Trophoblast cell (in vitro differentiated cells and primary cell): ENCODE measurements around the gene SLC22A23.

ENCODE experiments used
- DNase-seq, 2 donors: peaks; one replicate each; pipeline ENCODE4 v3.0.0-alpha.2; 2016
- H2AFZ ChIP-seq: 2 replicates; pipeline ENCODE4 v1.6.1; 2013; ENCODE audit warnings: low read length, moderate library complexity, mild to moderate bottlenecking; ENCODE audit not compliant: insufficient read depth, poor library complexity
- H2AK5ac ChIP-seq: 2 replicates; pipeline ENCODE4 v1.6.1; 2013; ENCODE audit warnings: mild to moderate bottlenecking, low read length
- H2BK120ac ChIP-seq: 2 replicates; pipeline ENCODE4 v1.6.1; 2013; ENCODE audit warnings: low read length, mild to moderate bottlenecking, moderate library complexity; ENCODE audit not compliant: insufficient read depth, poor library complexity
- H2BK12ac ChIP-seq: 2 replicates; pipeline ENCODE4 v1.6.1; 2013; ENCODE audit warnings: mild to moderate bottlenecking, low read length, moderate library complexity
- H2BK5ac ChIP-seq: 2 replicates; pipeline ENCODE4 v1.6.1; 2013; ENCODE audit warnings: low read length, low read depth, moderate library complexity, mild to moderate bottlenecking; ENCODE audit not compliant: poor library complexity
- H3K14ac ChIP-seq: 2 replicates; pipeline ENCODE4 v1.6.1; 2013; ENCODE audit warnings: mild to moderate bottlenecking, low read length
- H3K18ac ChIP-seq: 2 replicates; pipeline ENCODE4 v1.6.1; 2013; ENCODE audit warnings: mild to moderate bottlenecking, low read length
- H3K23ac ChIP-seq: 2 replicates; pipeline ENCODE4 v1.6.1; 2013; ENCODE audit warnings: low read length
- H3K27ac ChIP-seq: 2 replicates; pipeline ENCODE4 v1.5.1; 2013; ENCODE audit warnings: low read depth, mild to moderate bottlenecking, inconsistent platforms, low read length, moderate library complexity
- H3K27me3 ChIP-seq: 2 replicates; pipeline ENCODE4 v1.6.1; 2013; ENCODE audit warnings: inconsistent platforms, mild to moderate bottlenecking, low read length, moderate library complexity; ENCODE audit not compliant: insufficient read depth
- H3K36me3 ChIP-seq, 2 experiments: 1 replicate in 1 of 2; 2 replicates in 1 of 2; pipeline ENCODE4 v1.6.1; 2013; ENCODE audit warnings: low read length in 2 of 2, mild to moderate bottlenecking in 2 of 2, moderate library complexity in 1 of 2; ENCODE audit not compliant: insufficient read depth in 2 of 2, control insufficient read depth in 1 of 2
- H3K4ac ChIP-seq: 2 replicates; pipeline ENCODE4 v1.6.1; 2013; ENCODE audit warnings: low read depth, mild to moderate bottlenecking, low read length, moderate library complexity
- H3K4me1 ChIP-seq, 2 experiments: 1 replicate in 1 of 2; 2 replicates in 1 of 2; pipeline ENCODE4 v1.6.1; 2013; ENCODE audit warnings: low read length in 2 of 2, mild to moderate bottlenecking in 2 of 2, moderate library complexity in 1 of 2; ENCODE audit not compliant: insufficient read depth in 2 of 2, control insufficient read depth in 1 of 2
- H3K4me2 ChIP-seq: 2 replicates; pipeline ENCODE4 v1.6.1; 2013; ENCODE audit warnings: inconsistent platforms, mild to moderate bottlenecking, low read length, moderate library complexity
- H3K4me3 ChIP-seq: 2 replicates; pipeline ENCODE4 v1.5.1; 2013; ENCODE audit warnings: mild to moderate bottlenecking, low read depth, low read length, inconsistent platforms
- H3K79me1 ChIP-seq: one replicate; pipeline ENCODE4 v1.6.1; 2013; ENCODE audit warnings: low read length
- H3K79me2 ChIP-seq: 2 replicates; pipeline ENCODE4 v1.6.1; 2013; ENCODE audit warnings: low read length, mild to moderate bottlenecking; ENCODE audit not compliant: control insufficient read depth, insufficient read depth, poor library complexity
- H3K9ac ChIP-seq: 2 replicates; pipeline ENCODE4 v1.6.1; 2013; ENCODE audit warnings: mild to moderate bottlenecking, low read length
- H3K9me3 ChIP-seq: 2 replicates; pipeline ENCODE4 v1.6.1; 2013; ENCODE audit warnings: low read depth, mild to moderate bottlenecking, control low read depth, inconsistent platforms, low read length; ENCODE audit not compliant: insufficient read depth
- H4K12ac ChIP-seq: 2 replicates; pipeline ENCODE4 v1.6.1; 2013; ENCODE audit warnings: low read depth, mild to moderate bottlenecking, low read length, moderate library complexity
- H4K8ac ChIP-seq: 2 replicates; pipeline ENCODE4 v1.6.1; 2013; ENCODE audit warnings: low read depth, mild to moderate bottlenecking, low read length, moderate library complexity
- H4K91ac ChIP-seq: one replicate; pipeline ENCODE4 v1.6.1; 2013; ENCODE audit warnings: low read depth, mild to moderate bottlenecking, low read length, moderate library complexity
- WGBS: extraction: QIAGEN DNeasy Blood & Tissue Kit; methylation state at CpG from one replicate; pipeline ENCODE4 v1.1.7; 2013; ENCODE audit warnings: missing lambda C conversion rate; ENCODE audit not compliant: insufficient read length, insufficient coverage; ENCODE audit errors: extremely low coverage; 5-methylcytosine and 5-hydroxymethylcytosine counted together

SLC22A23 gene

GRCh38 chr6:3282476-3283236, 174.2 kb downstream of the SLC22A23 start:
- Histone ChIP-seq H3K79me1 (no peaks in the 10 kb centered on the region), H3K9me3 (peaks cover 4% of the 10 kb centered on the region), H3K4me2 (no peak overlapping the region), H4K91ac (no peak overlapping the region), H3K9ac (no peak overlapping the region), H4K12ac (no peak overlapping the region), H3K23ac (no peak overlapping the region), H3K4me1 (no peaks in the 10 kb centered on the region), H2AK5ac (no peak overlapping the region), H3K79me2 (no peaks in the 10 kb centered on the region), H3K36me3 (peaks cover 47 to 58% of the 10 kb centered on the region in 2 experiments), H2BK120ac (no peak overlapping the region), H3K27ac (no peak overlapping the region), H2BK5ac (no peak overlapping the region), H3K27me3 (no peaks in the 10 kb centered on the region), H4K8ac (no peak overlapping the region), H3K18ac (no peak overlapping the region), H2BK12ac (no peak overlapping the region), H3K4me3 (no peak overlapping the region), H3K4ac (no peak overlapping the region), H2AFZ (no peak overlapping the region), H3K14ac (no peak overlapping the region)
- WGBS, result no CpG with 5 or more reads among the region's 20 CpGs
- DNase-seq, result no peak

- no peak overlapping the region for H3K4me3 ChIP-seq
- H3K36me3 ChIP-seq, result peaks cover 49 to 60% of the 10 kb centered on the region in 2 experiments
- H3K27ac ChIP-seq, result no peak overlapping the region
- H2BK12ac ChIP-seq, result no peak overlapping the region
- no peak overlapping the region for H4K8ac ChIP-seq
- no peak overlapping the region for H2AK5ac ChIP-seq
- H3K79me1 ChIP-seq, result no peaks in the 10 kb centered on the region
- H4K91ac ChIP-seq, result no peak overlapping the region
- no peak overlapping the region for H3K23ac ChIP-seq
- DNase-seq, result no peak
- no peak overlapping the region for H3K18ac ChIP-seq
- H4K12ac ChIP-seq, result no peak overlapping the region
- no peak overlapping the region for H3K14ac ChIP-seq
- no peaks in the 10 kb centered on the region for H3K4me1 ChIP-seq
- H3K27me3 ChIP-seq, result no peaks in the 10 kb centered on the region
- H2AFZ ChIP-seq, result no peak overlapping the region
- H3K9ac ChIP-seq, result no peak overlapping the region
- no peak overlapping the region for H2BK5ac ChIP-seq
- WGBS, result no CpG with 5 or more reads among the region's 13 CpGs
- H3K79me2 ChIP-seq, result no peaks in the 10 kb centered on the region
- peaks cover 3% of the 10 kb centered on the region for H3K9me3 ChIP-seq
- no peak overlapping the region for H3K4me2 ChIP-seq
- no peak overlapping the region for H2BK120ac ChIP-seq
- H3K4ac ChIP-seq, result no peak overlapping the region
These were observed 175.0 kb downstream of the SLC22A23 start for GRCh38 chr6:3281631-3282475.

- H3K23ac ChIP-seq, result no peak overlapping the region
- WGBS, result no CpG with 5 or more reads among the region's 14 CpGs
These were observed 175.9 kb downstream of the SLC22A23 start for GRCh38 chr6:3280866-3281465.

GRCh38 chr6:3280091-3280490, 176.8 kb downstream of the SLC22A23 start:
- H2BK120ac ChIP-seq, result no peak overlapping the region
- H4K12ac ChIP-seq, result no peak overlapping the region
- no peak overlapping the region for H3K18ac ChIP-seq
- no peak overlapping the region for H3K23ac ChIP-seq
- H3K27me3 ChIP-seq, result no peaks in the 10 kb centered on the region
- H3K36me3 ChIP-seq, result peaks cover 44 to 59% of the 10 kb centered on the region in 2 experiments
- no peaks in the 10 kb centered on the region for H3K4me1 ChIP-seq
- no CpG with 5 or more reads among the region's 14 CpGs for WGBS
- no peak overlapping the region for H2BK5ac ChIP-seq
- no peak overlapping the region for H3K4me3 ChIP-seq
- no peak overlapping the region for H3K4me2 ChIP-seq
- no peak for DNase-seq
- no peak overlapping the region for H3K9ac ChIP-seq
- no peak overlapping the region for H3K4ac ChIP-seq
- no peaks in the 10 kb centered on the region for H3K79me1 ChIP-seq
- no peak overlapping the region for H3K27ac ChIP-seq
- no peak overlapping the region for H3K14ac ChIP-seq
- no peak overlapping the region for H4K91ac ChIP-seq
- no peak overlapping the region for H2AFZ ChIP-seq
- H2AK5ac ChIP-seq, result no peak overlapping the region
- no peak overlapping the region for H4K8ac ChIP-seq
- H3K9me3 ChIP-seq, result peaks cover 3% of the 10 kb centered on the region
- H2BK12ac ChIP-seq, result no peak overlapping the region
- no peaks in the 10 kb centered on the region for H3K79me2 ChIP-seq

More at GRCh38 chr6:3280866-3281465, 175.9 kb downstream of the SLC22A23 start:
- no peak overlapping the region for H2AFZ ChIP-seq
- no peak overlapping the region for H2BK5ac ChIP-seq
- H3K14ac ChIP-seq, result no peak overlapping the region
- no peak overlapping the region for H4K12ac ChIP-seq
- no peak overlapping the region for H4K91ac ChIP-seq
- no peak overlapping the region for H3K4ac ChIP-seq
- H3K18ac ChIP-seq, result no peak overlapping the region
- H3K4me3 ChIP-seq, result no peak overlapping the region
- no peak overlapping the region for H3K9ac ChIP-seq
- no peaks in the 10 kb centered on the region for H3K27me3 ChIP-seq
- DNase-seq, result no peak
- no peak overlapping the region for H2AK5ac ChIP-seq
- no peaks in the 10 kb centered on the region for H3K4me1 ChIP-seq
- H3K79me2 ChIP-seq, result no peaks in the 10 kb centered on the region
- H3K4me2 ChIP-seq, result no peak overlapping the region
- H2BK12ac ChIP-seq, result no peak overlapping the region
- H2BK120ac ChIP-seq, result no peak overlapping the region
- peaks cover 52 to 66% of the 10 kb centered on the region in 2 experiments for H3K36me3 ChIP-seq
- H3K27ac ChIP-seq, result no peak overlapping the region
- H4K8ac ChIP-seq, result no peak overlapping the region
- no peaks in the 10 kb centered on the region for H3K79me1 ChIP-seq
- H3K9me3 ChIP-seq, result peaks cover 3% of the 10 kb centered on the region
